WTC11 (cell line): Measurements from ENCODE around the gene ITSN1.

ENCODE experiments used
- CTCF ChIP-seq: fragments of 200-600 bp; IDR thresholded peaks from 2 replicates; pipeline ENCODE4 v1.8.0; 2022; ENCODE audit warnings: antibody characterized with exemption
- ELF4 ChIP-seq: sonication (generic); formaldehyde crosslinking; IDR thresholded peaks from 2 replicates; pipeline ENCODE4 v1.8.1; 2022; ENCODE audit warnings: low read depth, mild to moderate bottlenecking, moderate library complexity, missing genetic modification reagents
- ETV6 ChIP-seq: sonication (generic); formaldehyde crosslinking; IDR thresholded peaks from 2 replicates; pipeline ENCODE4 v1.8.1; 2022; ENCODE audit warnings: mild to moderate bottlenecking, missing genetic modification reagents
- SMAD4 ChIP-seq: sonication (generic); formaldehyde crosslinking; IDR thresholded peaks from 2 replicates; pipeline ENCODE4 v1.8.0; 2022; ENCODE audit warnings: mild to moderate bottlenecking, missing genetic modification reagents
- ZNF317 ChIP-seq: sonication (generic); formaldehyde crosslinking; IDR thresholded peaks from 2 replicates; pipeline ENCODE4 v1.8.1; 2023; ENCODE audit warnings: low read depth, mild to moderate bottlenecking, moderate library complexity, missing genetic modification reagents, borderline replicate concordance

GRCh38 chr21:33684068-33684467 lies 41.8 kb downstream of the ITSN1 start:
- no peak for TF ChIP-seq ETV6
- TF ChIP-seq SMAD4 (CRISPR knock-in tag) = no peak
- TF ChIP-seq CTCF = no peak
- no peak for TF ChIP-seq ZNF317 (CRISPR knock-in tag)
- no peak for TF ChIP-seq ELF4
